HG03442 (cell line): ENCODE data around the gene DRD1.
"Not testable (repeated sequence)": the region's sequence is repeated elsewhere in the genome, so short reads cannot be mapped to it uniquely, and the experiment has no call there.

Experiments used
- ATAC-seq: cut with Tn5 transposase; IDR thresholded peaks from one replicate; pipeline ENCODE4 v1.9.1; 2021; ENCODE audit warnings: mild to moderate bottlenecking, moderate library complexity; ENCODE audit not compliant: unreplicated experiment

The DRD1 gene

GRCh38 chr5:175436359-175436758, 7.6 kb downstream of the DRD1 start:
- ATAC-seq = no peak

GRCh38 chr5:175434800-175435199, 9.2 kb downstream of the DRD1 start:
- no peak for ATAC-seq

- ATAC-seq = no peak
Observed at GRCh38 chr5:175427762-175428161, 16.2 kb downstream of the DRD1 start.

DNA sequence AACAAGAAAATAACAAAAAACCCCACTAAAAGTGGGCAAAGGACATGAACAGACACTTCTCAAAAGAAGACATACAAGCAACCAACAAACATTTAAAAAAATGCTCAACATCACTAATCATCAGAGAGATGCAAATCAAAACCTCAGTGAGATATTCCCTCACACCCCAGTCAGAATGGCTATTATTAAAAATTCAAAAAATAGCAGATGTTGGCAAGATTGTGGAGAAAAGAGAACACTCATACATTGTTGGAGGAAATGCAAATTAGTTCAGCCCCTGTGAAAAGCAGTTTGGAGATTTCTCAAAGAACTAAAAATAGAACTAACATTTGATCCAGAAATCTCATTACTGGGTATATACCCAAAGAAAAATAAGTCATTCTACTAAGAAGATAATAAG, 19.4 kb downstream of the DRD1 start:
- ATAC-seq = not testable (repeated sequence)

DNA sequence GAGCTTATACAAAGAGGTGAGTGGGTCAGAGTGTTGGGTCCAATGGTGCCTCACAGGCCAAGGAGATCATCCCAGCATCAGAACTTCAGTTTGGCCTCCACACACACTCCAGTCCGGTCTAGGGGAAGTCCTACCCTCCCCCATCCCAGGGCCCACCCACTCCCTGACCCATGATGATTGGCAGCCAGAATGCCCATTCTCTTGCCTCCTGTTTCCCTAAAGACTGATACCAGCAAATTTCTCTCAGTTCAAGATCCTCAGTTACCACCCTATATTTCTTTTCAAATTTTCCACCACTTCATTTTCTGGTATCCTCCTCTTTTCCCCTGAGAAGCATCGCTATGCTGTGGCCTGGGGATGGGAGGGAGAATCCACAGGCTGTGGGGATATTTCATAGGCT, 21.9 kb downstream of the DRD1 start:
- ATAC-seq = no peak

GRCh38 chr5:175420383-175420782, 23.6 kb downstream of the DRD1 start:
- no peak for ATAC-seq

DNA sequence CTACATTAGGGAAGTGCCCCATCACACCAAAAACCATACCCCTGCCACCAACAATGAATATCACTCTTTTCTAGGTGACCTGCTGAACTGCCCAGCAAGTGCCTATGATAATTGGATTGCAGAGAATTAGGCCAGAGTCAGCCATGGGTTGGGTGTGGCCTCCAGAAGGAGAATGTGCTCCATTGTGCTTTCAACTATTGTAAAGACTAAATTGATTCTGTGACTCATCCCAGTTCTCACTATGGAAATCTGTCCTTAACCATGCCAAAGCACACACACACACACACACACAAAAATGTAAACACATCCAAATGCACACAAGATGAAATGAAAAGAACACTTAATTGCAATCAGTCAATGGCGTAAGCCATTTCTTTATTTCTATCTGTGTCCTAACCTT, 25.7 kb downstream of the DRD1 start:
- no peak for ATAC-seq

- ATAC-seq = no peak
Observed at GRCh38 chr5:175417384-175417783, 26.6 kb downstream of the DRD1 start.

DNA sequence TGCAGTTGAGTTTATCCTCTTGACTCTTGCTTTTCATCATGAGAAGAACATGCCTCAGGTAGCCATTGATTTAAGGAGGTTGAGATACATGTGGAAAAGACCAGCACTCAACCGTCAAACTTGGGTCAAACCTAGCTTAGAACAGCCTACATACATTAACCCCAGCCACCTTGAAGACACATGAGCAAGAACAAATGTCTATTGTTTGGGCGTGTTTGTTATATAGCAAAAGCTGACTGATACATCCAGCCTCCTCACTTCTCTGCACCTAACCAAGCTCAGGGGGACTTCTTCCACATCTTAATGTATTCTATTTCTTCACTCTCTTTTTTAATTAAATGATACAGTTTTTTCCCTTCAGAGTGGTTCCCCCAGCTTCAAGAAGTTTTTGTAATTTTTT, 28.7 kb downstream of the DRD1 start:
- ATAC-seq = no peak

GRCh38 chr5:175410926-175411325, 33.1 kb downstream of the DRD1 start:
- ATAC-seq = no peak

GRCh38 chr5:175406300-175406699, 37.7 kb downstream of the DRD1 start:
- no peak for ATAC-seq

DNA sequence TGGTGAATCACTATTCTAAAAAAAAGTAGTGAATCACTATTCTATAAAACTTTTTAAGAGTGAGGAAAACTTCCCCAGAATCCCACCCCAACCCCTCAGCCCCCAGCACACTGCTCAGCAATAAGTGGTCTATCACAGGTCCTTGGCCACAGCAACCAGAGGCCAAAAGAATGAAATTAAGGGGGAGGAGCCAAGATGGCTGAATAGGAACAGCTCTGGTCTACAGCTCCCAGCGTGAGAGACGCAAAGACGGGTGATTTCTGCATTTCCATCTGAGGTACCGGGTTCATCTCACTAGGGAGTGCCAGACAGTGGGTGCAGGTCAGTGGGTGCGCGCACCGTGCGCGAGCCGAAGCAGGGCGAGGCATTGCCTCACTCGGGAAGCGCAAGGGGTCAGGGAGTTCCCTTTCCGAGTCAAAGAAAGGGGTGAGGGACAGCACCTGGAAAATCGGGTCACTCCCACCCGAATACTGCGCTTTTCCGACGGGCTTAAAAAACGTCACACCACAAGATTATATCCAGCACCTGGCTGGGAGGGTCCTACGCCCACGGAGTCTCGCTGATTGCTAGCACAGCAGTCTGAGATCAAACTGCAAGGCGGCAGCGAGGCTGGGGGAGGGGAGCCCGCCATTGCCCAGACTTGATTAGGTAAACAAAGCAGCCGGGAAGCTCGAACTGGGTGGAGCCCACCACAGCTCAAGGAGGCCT, 46.2 kb downstream of the DRD1 start:
- ATAC-seq = not testable (repeated sequence)

GRCh38 chr5:175395430-175395829, 48.6 kb downstream of the DRD1 start:
- not testable (repeated sequence) for ATAC-seq

- ATAC-seq = no peak
Observed at GRCh38 chr5:175394601-175395000, 49.4 kb downstream of the DRD1 start.

GRCh38 chr5:175393897-175394296, 50.1 kb downstream of the DRD1 start:
- no peak for ATAC-seq

DNA sequence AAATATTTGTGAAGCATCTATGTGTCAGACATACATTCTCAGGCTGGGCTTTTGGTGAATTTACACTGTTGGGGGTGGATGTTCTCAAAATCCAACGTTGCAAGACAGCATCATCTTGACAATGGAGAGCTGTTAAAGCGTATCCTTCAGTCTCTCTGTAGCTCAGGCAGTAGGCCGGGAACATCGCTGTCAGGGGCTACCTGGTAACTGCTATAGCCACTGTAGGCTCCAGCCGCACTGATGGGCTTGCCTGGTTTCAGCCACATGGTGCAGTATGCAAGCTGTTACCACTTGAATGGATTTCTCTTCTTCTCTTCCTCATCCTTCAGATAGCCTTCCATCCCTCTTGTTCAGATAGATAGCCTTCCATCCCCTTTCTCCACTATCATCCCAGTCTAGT, 51.7 kb downstream of the DRD1 start:
- ATAC-seq = no peak

GRCh38 chr5:175390352-175391083, 53.5 kb downstream of the DRD1 start:
- ATAC-seq = no peak
